ENCODE results near the gene SLC12A7.

GRCh38 chr5:1050423-1051365 is 61.2 kb downstream of the SLC12A7 start:
- TF ChIP-seq CTCF (conservative IDR thresholded peaks at IDR 0.05) (no peak), ZFX (IDR thresholded peaks at IDR 0.05) (no peak)
